GM19023 (cell line): ENCODE measurements around the gene SH3BGR.
"Not testable (repeated sequence)": the region's sequence is repeated elsewhere in the genome, so short reads cannot be mapped to it uniquely, and the experiment has no call there.

Experiments used
- ATAC-seq: cut with Tn5 transposase; IDR thresholded peaks from one replicate; pipeline ENCODE4 v1.9.1; 2021; ENCODE audit warnings: mild to moderate bottlenecking, moderate library complexity; ENCODE audit not compliant: unreplicated experiment

Gene SH3BGR

DNA sequence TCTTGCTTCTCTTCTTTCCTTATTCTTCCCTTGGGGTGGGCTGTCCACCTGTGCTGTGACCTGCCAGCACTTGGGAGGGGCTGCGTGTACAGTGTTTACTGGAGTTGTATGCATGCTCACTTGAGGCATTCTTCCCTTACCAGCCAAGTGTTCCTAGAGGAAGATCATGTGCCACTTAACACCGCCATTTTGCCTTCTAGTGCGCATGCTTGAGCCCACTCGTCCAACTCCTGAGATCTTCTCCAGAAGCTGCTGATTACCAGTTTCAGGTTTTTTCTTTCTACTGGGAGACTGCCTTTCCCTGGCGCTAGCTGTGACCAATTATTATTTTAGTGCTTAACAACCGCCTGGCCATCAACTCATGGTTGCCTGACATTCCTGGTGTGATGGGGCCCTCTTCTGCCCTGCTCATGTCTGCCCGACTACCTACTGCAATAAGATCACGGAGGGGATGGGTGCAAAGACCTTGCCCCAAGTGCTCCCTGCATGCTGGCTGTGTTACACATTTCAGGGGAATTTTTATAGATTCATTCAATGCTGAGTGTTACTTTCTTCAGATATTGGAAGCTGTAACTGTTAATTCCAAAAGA is 86.8 kb downstream of the SH3BGR start:
- no peak for ATAC-seq

DNA sequence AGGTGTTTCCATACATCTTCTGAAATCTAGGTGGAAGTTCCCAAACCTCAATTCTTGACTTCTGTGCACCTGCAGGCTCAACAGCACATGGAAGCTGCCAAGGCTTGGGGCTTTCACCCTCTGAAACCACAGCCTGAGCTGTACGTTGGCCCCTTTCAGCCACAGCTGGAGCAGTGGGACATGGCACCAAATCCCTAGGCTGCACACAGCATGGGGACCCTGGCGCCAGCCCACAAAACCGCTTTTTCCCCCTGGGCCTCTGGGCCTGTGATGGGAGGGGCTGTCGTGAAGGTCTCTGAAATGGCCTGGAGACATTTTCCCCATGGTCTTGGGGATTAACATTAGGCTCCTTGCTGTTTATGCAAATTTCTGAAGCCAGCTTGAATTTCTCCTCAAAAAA is 88.6 kb downstream of the SH3BGR start:
- not testable (repeated sequence) for ATAC-seq

DNA sequence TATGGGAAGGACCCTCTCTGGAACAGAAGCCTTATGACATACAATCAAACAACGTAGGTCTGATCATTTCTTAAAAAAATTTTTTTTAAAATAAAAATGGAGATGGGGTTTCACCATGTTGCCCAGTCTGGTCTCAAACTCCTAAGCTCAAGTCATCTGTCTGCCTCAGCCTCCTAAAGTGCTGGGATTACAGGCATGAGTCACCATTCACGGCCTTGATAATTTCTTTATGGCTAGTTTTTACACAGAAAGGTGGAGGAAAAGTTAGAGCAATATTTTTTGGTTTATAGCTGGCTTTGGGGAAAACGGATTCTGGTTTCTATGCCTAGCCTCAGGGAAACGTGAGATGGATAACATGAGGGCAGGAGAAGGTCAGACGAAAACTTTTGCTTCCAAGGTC is 91.0 kb downstream of the SH3BGR start:
- ATAC-seq, result no peak

DNA sequence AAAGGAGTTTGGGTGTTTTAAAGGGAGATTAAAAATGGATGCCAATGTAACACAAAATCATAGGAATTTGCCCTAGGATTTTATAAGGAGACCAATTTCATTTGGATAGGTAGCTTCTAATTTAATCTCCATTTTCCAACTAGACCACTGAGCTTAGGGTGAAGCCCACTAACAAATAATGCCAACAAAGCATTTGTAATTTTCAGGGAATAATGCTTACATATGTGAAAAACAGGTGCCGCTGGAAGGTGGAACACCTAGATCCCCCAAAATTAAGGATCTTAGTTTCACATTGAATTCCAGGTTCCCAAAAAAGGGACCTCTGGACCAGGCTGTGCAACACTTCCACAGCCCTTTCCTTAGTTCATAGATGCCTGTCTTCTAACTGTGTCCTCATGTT is 94.8 kb downstream of the SH3BGR start:
- no peak for ATAC-seq

DNA sequence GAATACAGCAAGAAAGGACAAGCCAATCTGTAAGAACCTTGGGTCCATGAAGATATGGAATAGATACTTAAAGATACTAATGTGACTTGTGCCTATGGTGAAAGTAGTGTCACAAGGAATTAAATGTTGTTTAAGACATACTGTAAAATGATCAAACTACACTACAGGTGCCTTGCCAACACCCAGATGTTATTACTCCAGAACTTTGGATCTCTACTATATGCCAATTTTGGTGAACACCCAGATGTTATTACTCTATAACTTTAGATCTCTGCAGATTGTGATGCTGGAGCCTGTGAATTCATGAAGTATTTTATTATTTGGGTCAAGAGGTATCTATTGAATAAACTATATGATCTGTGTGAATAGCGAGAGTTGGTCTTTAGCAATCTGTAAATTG is 101.1 kb downstream of the SH3BGR start:
- no peak for ATAC-seq

DNA sequence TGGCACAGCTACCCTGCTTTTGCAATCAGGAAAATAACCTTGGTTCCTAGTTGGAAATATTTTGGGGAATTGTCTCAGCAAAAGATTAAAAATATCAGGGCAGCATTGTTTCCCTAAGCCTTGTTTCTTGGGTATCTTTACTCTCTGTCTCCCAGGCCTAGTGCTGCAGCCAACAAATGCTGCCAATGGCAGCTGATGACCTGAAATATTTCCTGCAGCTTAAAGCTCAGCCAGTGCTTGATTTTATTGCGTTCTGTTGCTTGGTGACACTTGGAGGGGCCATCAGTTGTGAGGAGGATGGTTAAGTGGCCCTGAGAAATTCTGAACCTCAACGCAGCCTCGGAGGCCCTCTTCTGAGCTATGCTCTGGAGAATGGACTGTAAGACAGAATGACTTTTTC is 101.6 kb downstream of the SH3BGR start:
- ATAC-seq, result no peak

DNA sequence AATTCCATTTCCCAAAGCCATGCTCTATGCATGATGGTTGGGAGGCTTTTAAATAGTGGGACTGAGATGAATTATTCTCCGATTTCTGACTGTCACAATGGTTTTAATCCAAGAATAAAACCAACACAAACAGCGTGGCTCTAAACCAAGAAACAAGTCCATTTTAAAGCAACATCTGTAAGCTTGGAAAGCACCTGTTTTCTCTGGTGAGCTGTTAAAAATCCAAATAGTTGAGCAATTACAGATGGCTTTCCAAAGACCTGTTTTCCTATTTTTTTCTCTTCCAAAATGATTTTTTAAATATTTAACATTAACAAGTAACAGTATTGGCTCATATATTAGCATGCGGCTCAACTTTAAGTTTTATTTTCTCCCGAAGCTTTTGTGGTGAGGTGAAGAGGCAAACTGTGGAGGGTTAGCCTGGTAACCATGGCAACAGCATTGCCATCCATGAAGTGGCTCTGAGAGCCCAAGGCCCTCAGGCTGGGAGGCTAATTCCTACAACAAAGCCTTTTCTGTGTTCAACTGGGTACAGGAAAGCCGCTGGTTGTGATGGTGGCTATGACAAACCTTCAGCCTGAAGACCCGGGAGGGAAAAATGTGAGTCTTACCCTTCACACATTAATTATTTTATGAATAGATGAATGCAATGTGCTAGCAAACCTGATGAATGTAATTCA is 104.3 kb downstream of the SH3BGR start:
- no peak for ATAC-seq

DNA sequence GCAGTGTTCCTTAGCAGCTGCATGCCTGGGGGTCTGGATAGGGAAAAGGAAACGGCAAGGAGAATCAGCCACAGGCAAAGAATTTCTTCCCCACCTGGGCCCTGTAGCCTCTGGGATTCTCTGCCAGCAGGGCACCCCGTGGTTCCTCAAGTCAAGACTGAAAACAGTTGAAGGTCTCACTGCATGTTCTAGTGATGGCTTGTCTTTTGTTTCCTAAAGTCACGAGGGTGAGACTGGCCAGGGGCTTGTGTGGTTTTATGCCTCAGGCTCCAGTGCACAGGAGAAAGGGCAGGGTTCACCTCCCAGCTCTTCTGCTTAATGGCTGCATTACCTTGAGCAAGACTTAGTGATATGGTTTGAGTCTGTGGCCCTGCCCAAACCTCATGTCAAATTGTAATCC is 107.7 kb downstream of the SH3BGR start:
- no peak for ATAC-seq

DNA sequence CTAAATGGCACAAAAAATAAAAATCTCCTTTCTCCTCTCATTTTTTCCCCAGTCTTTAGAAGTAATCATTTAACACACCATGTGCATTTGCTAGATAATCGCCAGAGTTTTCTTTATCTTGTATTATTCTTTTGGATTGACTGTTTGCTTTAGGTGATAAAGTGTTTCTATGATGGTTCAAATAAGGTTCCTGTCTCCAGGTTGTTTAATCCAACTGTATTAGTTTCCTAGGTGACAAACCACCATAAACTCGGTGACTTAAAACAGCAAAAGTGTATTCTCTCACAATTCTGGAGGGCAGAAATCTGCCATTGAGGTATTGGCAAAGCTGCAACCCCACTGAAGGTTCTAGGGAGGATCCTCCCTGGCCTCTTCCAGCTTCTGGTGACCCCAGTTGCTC is 109.4 kb downstream of the SH3BGR start:
- ATAC-seq, result no peak

DNA sequence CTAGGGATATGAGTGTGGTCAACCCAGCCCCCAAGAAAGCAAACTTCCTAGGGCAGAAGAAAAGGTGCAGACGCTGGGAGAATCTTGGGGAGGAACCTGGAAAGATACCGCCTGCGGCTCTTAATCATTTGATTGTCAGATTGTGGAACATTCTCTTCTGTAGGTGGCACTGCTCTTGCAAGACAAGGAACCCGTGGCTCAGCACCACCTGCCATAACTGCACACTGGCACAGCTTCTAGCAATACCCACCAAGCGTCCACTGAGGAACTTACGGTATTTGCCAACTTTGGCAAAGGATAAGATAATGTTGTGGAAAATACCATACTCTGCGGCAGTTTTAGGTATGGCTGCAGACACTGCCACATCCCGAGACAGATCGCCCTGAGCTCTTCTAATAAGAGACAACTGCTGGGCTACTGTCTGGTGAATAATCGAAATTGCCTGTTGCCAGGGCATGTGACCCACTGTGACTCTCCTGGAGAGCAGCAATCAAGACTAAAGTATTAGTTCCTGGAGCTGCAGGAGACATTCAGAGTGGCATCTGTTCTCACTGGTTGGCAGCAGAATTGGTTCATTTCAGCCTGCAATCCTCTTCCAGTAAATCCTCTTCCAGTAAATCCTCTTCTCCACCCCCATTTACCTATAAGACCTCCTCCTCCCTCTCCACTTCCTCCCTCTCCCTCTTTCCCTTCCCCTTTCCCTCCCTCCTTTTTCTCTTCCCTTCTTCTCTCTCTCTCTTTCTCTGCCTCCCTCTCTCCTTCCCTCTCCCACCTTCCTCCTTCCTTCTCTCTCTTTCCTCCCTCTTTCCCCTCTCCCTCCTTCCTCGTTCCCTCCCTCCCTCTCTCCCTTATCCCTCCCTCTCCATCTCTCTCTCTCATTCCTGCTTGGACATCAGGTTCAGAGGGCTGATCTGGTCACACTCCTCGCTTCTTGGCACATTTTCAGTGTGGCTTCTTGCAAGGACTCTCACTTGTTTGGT is 111.3 kb downstream of the SH3BGR start:
- ATAC-seq, result no peak

DNA sequence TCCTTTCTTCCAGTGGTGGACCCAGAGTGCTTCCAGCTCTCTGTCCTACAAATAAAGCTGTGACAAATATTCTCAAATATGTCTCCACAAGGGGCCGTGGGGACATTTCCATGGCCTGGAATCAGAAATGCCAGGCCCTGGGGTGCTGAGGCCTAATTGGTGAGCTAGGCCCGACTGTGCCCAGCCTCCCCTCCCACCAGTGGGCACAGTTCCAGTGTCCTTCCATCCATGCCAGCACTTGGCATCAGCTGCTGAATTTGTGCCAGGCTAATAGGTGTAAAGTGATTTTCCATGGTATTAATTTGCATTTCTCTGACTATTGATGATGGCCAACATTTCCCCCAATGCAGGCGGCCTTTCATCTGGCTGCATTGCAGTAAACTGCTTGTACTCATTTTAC is 112.4 kb downstream of the SH3BGR start:
- ATAC-seq, result no peak
